Measurements from ENCODE around the gene TFF2.

TFF2 gene

DNA sequence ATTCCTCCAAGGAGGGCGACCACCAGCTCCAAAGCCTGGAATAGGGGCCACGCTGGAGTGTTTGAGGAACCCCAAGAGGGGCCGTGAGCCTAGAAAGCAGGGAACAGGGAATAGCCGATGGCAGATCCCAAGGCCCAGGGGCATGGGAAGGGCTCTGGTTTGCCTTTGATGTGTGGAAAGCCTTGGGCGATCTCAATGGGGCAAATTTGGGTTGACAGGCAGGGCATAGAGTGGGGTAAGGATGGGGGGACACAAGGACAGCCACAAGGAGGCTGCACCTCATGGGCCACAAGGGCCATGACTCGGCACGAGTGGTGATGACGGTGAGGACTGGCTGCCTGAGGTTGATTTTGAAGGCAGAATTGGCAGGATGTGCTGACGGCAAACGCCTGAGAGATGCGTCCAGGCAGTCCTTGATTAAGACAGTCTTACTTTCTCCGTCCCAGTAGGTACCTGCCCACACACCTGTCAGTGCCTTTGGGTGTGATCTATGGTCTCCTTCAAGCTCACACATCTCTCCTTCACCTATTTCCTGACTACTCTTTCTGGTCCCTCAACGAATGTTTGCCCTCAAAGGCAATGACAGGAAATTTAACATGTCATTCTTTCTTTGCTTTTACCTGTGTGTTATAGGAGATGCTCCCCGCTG lies 47.1 kb upstream of the TFF2 start:
- TF ChIP-seq, protein P1, sequence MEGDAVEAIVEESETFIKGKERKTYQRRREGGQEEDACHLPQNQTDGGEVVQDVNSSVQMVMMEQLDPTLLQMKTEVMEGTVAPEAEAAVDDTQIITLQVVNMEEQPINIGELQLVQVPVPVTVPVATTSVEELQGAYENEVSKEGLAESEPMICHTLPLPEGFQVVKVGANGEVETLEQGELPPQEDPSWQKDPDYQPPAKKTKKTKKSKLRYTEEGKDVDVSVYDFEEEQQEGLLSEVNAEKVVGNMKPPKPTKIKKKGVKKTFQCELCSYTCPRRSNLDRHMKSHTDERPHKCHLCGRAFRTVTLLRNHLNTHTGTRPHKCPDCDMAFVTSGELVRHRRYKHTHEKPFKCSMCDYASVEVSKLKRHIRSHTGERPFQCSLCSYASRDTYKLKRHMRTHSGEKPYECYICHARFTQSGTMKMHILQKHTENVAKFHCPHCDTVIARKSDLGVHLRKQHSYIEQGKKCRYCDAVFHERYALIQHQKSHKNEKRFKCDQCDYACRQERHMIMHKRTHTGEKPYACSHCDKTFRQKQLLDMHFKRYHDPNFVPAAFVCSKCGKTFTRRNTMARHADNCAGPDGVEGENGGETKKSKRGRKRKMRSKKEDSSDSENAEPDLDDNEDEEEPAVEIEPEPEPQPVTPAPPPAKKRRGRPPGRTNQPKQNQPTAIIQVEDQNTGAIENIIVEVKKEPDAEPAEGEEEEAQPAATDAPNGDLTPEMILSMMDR (IDR thresholded peaks at IDR 0.05; ENCODE audit: low read length): no peak
- TF ChIP-seq EZH2 (IDR thresholded peaks at IDR 0.05; ENCODE audit: borderline replicate concordance, low read length): no peak
- H3K9ac ChIP-seq (ENCODE audit: low read length): no peak overlapping the region
- H3K27ac ChIP-seq (ENCODE audit: low read depth, low read length, poor library complexity, severe bottlenecking): no peak overlapping the region
- peaks cover 8% of the 10 kb centered on the region; the same call in 1 of the 2 replicates for H3K9me3 ChIP-seq (ENCODE audit: low read length)
- no peak overlapping the region for H3K4me2 ChIP-seq (ENCODE audit: low read length)
- no peaks in the 10 kb centered on the region for H3K9me2 ChIP-seq (ENCODE audit: low read depth, low read length)
- no peak overlapping the region for H3K4me3 ChIP-seq (ENCODE audit: low read depth, low read length, poor library complexity, severe bottlenecking)
- H3K79me2 ChIP-seq (ENCODE audit: insufficient read depth, low read length): no peaks in the 10 kb centered on the region
- H3F3A ChIP-seq (ENCODE audit: insufficient read depth, low read length): no peaks in the 10 kb centered on the region
- no peak overlapping the region for H2AFZ ChIP-seq (ENCODE audit: low read length)
- no peaks in the 10 kb centered on the region for H4K20me1 ChIP-seq (ENCODE audit: insufficient read depth, low read length)
- H3K4me1 ChIP-seq (ENCODE audit: insufficient read depth, low read length, severe bottlenecking): peaks cover 7% of the 10 kb centered on the region
- peaks cover 11% of the 10 kb centered on the region; the same call in 1 of the 2 replicates for H3K27me3 ChIP-seq (ENCODE audit: insufficient read depth, low read length)
- H3K36me3 ChIP-seq (ENCODE audit: insufficient read depth, low read length): no peaks in the 10 kb centered on the region

DNA sequence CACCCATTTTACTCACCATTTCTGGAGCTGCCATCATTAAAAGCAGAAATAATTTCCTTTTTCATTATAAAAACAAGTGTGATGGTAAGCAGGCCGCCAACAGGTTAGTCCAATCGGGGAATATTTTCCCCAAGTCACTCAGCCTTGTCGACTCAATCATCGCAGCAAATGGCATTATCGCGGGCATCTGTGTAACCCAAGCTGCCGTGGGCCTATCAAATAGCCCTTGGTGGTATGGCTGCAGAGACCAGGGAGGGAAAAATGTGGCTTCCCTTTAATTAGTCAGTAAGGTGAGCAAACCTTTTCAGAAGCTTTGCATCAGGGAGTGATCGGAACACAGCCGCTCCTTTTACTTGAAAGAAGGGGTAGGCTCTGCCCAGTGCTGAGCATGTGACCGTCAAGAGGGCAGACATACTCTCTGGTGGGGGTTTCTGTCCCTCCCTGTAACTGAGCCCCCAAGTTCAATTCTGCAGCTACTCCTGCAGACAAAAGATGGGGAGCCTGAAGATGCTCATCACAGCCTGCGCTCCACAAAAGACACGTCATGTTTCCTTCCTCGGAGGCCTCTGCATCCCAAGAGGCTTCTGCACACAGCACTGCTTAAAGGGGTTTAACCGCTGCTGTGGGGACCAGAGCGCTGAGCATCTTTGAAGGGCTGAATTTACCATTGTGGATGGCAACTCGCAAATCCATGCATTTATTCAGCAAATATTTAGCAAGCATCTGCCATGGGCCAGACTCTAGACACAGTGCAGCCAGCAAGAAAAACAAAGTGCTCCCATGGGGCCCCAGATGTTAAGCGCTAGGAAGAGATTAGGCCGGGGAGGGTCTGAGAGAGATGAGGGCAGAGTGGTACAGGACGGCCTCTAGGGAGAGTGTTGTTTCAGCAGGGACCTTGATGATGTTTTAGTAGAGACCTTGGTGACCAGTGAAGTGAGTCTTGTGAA lies 46.3 kb upstream of the TFF2 start:
- no peaks in the 10 kb centered on the region for H3F3A ChIP-seq (ENCODE audit: insufficient read depth, low read length)
- H3K9me2 ChIP-seq (ENCODE audit: low read depth, low read length): no peaks in the 10 kb centered on the region
- peaks cover 10% of the 10 kb centered on the region for H3K27me3 ChIP-seq (ENCODE audit: insufficient read depth, low read length)
- H2AFZ ChIP-seq (ENCODE audit: low read length): no peak overlapping the region
- H3K4me2 ChIP-seq (ENCODE audit: low read length): no peak overlapping the region
- no peaks in the 10 kb centered on the region for H3K79me2 ChIP-seq (ENCODE audit: insufficient read depth, low read length)
- no peak overlapping the region for H3K27ac ChIP-seq (ENCODE audit: low read depth, low read length, poor library complexity, severe bottlenecking)
- no peak for TF ChIP-seq EZH2 (IDR thresholded peaks at IDR 0.05; ENCODE audit: borderline replicate concordance, low read length)
- TF ChIP-seq, protein P1 (IDR thresholded peaks at IDR 0.05; ENCODE audit: low read length): no peak
- no peak overlapping the region for H3K9ac ChIP-seq (ENCODE audit: low read length)
- H3K4me1 ChIP-seq (ENCODE audit: insufficient read depth, low read length, severe bottlenecking): peaks cover 8% of the 10 kb centered on the region
- no peaks in the 10 kb centered on the region for H4K20me1 ChIP-seq (ENCODE audit: insufficient read depth, low read length)
- H3K36me3 ChIP-seq (ENCODE audit: insufficient read depth, low read length): no peaks in the 10 kb centered on the region
- no peak overlapping the region for H3K4me3 ChIP-seq (ENCODE audit: low read depth, low read length, poor library complexity, severe bottlenecking)
- H3K9me3 ChIP-seq (ENCODE audit: low read length): peaks cover 6% of the 10 kb centered on the region; the same call in 1 of the 2 replicates

DNA sequence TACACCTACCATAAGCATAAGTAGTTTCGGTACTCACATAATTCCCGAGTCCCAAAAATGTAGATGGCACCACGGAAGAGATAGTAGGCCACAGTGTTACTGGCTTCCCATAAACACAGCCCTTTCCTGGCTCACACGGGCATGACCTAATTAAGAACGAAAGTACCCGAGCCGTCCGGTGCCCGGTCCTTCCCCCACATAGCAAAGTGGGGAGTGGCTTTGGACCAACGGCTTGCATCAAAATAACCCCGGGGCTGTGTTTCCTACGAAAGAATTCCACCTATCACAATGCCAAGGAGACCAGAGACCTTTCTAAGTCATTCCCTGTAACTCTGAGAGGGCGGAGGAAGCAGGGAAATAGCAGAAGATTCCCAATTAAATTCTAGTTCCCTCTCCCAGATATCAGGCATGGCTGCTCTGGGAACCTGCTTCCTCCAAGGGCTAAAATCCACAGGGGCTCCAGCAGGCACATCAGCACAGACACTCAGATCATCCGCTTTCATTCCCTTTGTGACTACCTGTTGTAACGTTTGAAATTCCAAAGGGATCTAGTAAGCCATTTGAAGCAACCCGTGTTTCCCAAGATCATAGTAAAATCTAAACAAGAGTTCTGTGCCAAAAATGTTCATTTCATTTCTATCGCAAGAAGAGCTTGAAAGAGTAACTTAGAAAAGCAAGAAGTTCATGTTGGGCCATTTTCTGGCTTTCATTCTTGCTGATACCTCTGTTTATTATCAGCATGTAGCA lies 45.3 kb upstream of the TFF2 start, which contains the start of gene TMPRSS3:
TMPRSS3 (minus strand) TSS at position 148 of the 747 bp plus-strand sequence. CDS start 635 bp downstream, outside the sequence.
- H3K9me3 ChIP-seq (ENCODE audit: low read length): no peaks in the 10 kb centered on the region
- H3K4me3 ChIP-seq (ENCODE audit: low read depth, low read length, poor library complexity, severe bottlenecking): no peak within 1 kb of the TSS
- H3K9me2 ChIP-seq (ENCODE audit: low read depth, low read length): no peaks in the 10 kb centered on the region
- peaks cover 7% of the 10 kb centered on the region; the same call in 1 of the 2 replicates for H3K27me3 ChIP-seq (ENCODE audit: insufficient read depth, low read length)
- H4K20me1 ChIP-seq (ENCODE audit: insufficient read depth, low read length): no peaks in the 10 kb centered on the region
- H3F3A ChIP-seq (ENCODE audit: insufficient read depth, low read length): no peaks in the 10 kb centered on the region
- H3K36me3 ChIP-seq (ENCODE audit: insufficient read depth, low read length): no peaks in the 10 kb centered on the region
- H3K27ac ChIP-seq (ENCODE audit: low read depth, low read length, poor library complexity, severe bottlenecking): no peak within 1 kb of the TSS
- peaks cover 8% of the 10 kb centered on the region for H3K4me1 ChIP-seq (ENCODE audit: insufficient read depth, low read length, severe bottlenecking)
- no peaks in the 10 kb centered on the region for H3K79me2 ChIP-seq (ENCODE audit: insufficient read depth, low read length)
- H3K4me2 ChIP-seq (ENCODE audit: low read length): no peak within 1 kb of the TSS
- TF ChIP-seq, protein P1 (IDR thresholded peaks at IDR 0.05; ENCODE audit: low read length): no peak
- TF ChIP-seq EZH2 (IDR thresholded peaks at IDR 0.05; ENCODE audit: borderline replicate concordance, low read length): no peak
- no peak within 1 kb of the TSS for H3K9ac ChIP-seq (ENCODE audit: low read length)
- H2AFZ ChIP-seq (ENCODE audit: low read length): no peak within 1 kb of the TSS

Measured in OCI-LY1 (cell line).